Keratinocyte (primary cell): Measurements from ENCODE around the gene NOL7. TPM values are rescaled to one million over a fixed set of nuclear protein-coding genes. Genes with fewer than 3 reads are reported as not detected.

Experiments used
- DNase-seq: peaks from one replicate; pipeline ENCODE4 v3.0.0-alpha.2; 2011; ENCODE audit warnings: low read depth, missing footprints, low spot score
- FAIRE-seq: peaks from 2 replicates; lab custom pipeline; 2011; peaks lifted over from hg19 to GRCh38; lab: Jason Lieb, UNC
- H2AFZ ChIP-seq: 2 replicates; pipeline ENCODE4 v1.6.0; 2012; ENCODE audit warnings: low read length, control low read depth, inconsistent platforms; ENCODE audit not compliant: control insufficient read depth
- H3K27ac ChIP-seq: 2 replicates; pipeline ENCODE4 v1.5.1; 2011; ENCODE audit warnings: low read length; ENCODE audit not compliant: control insufficient read depth, insufficient read depth
- H3K27me3 ChIP-seq: 3 replicates; pipeline ENCODE4 v1.6.0; 2011; ENCODE audit warnings: low read length; ENCODE audit not compliant: control insufficient read depth, insufficient read depth; ENCODE audit errors: extremely low read depth
- H3K36me3 ChIP-seq, 2 experiments: 2 replicates in 1 of 2; 3 replicates in 1 of 2; pipeline ENCODE4 v1.5.1; 2011; ENCODE audit warnings: low read length in 2 of 2, mild to moderate bottlenecking in 1 of 2; ENCODE audit not compliant: control insufficient read depth in 2 of 2, insufficient read depth in 2 of 2; ENCODE audit errors: extremely low read depth in 1 of 2
- H3K4me1 ChIP-seq: 3 replicates; pipeline ENCODE4 v1.5.1; 2011; ENCODE audit warnings: low read length; ENCODE audit not compliant: control insufficient read depth, insufficient read depth; ENCODE audit errors: extremely low read depth
- H3K4me2 ChIP-seq: 3 replicates; pipeline ENCODE4 v1.6.0; 2011; ENCODE audit warnings: low read depth, low read length; ENCODE audit not compliant: control insufficient read depth, insufficient read depth; ENCODE audit errors: extremely low read depth
- H3K4me3 ChIP-seq, 3 experiments: fragments of 200-600 bp in 1 of 3; sonication (generic) in 1 of 3; 2 replicates in 2 of 3; 3 replicates in 1 of 3; pipeline ENCODE4 v1.5.1; 2011 to 2016; ENCODE audit warnings: low read length in 3 of 3, mild to moderate bottlenecking in 3 of 3, control low read depth in 2 of 3, inconsistent platforms in 1 of 3, low read depth in 1 of 3, mixed read lengths in 1 of 3, mixed run types in 1 of 3, moderate library complexity in 1 of 3; ENCODE audit not compliant: control insufficient read depth in 2 of 3, insufficient read depth in 2 of 3; ENCODE audit errors: extremely low read depth in 1 of 3
- H3K79me2 ChIP-seq: 2 replicates; pipeline ENCODE4 v1.6.0; 2012; ENCODE audit warnings: low read length; ENCODE audit not compliant: control insufficient read depth, insufficient read depth
- H3K9ac ChIP-seq: 3 replicates; pipeline ENCODE4 v1.6.0; 2011; ENCODE audit warnings: low read length; ENCODE audit not compliant: control insufficient read depth, insufficient read depth; ENCODE audit errors: extremely low read depth
- H3K9me1 ChIP-seq: 3 replicates; pipeline ENCODE4 v1.6.0; 2011; ENCODE audit warnings: low read length; ENCODE audit not compliant: control insufficient read depth, insufficient read depth; ENCODE audit errors: extremely low read depth
- H3K9me3 ChIP-seq: 2 replicates; pipeline ENCODE4 v1.5.1; 2012; ENCODE audit warnings: low read depth, low read length; ENCODE audit not compliant: control insufficient read depth
- H4K20me1 ChIP-seq: 3 replicates; pipeline ENCODE4 v1.6.0; 2011; ENCODE audit warnings: low read length; ENCODE audit not compliant: control insufficient read depth, insufficient read depth; ENCODE audit errors: extremely low read depth
- EZH2 ChIP-seq: IDR thresholded peaks from one replicate; pipeline ENCODE4 v1.6.1; 2012; ENCODE audit warnings: inconsistent platforms, mild to moderate bottlenecking, low read length, moderate library complexity
- dilution Hi-C: fragments of 300-500 bp; cut with MboI; formaldehyde crosslinking; loops from one replicate; pipeline ENCODE4 v1.7.0; 2020; ENCODE audit warnings: low sequenced_read_pairs; ENCODE audit not compliant: extremely low pct_ligation_motif_present
- polyA plus RNA-seq, 5 experiments: library from polyadenylated mRNA; depleted of rRNA in 3 of 5; stranded (reverse) in 3 of 5; stranded (forward) in 1 of 5; unstranded in 1 of 5; fragments of >200 nt; gene quantifications; 1 replicate in 1 of 5; 2 replicates in 3 of 5; 3 replicates in 1 of 5; pipeline versions ENCODE4 v1.2.1 to v1.2.3, GENCODE V29; 2011 to 2012; ENCODE audit warnings: missing spikeins in 2 of 5, low read depth in 1 of 5, low replicate concordance in 1 of 5
- TF ChIP-seq, protein P1 (sequence below), 3 experiments: IDR thresholded peaks in 1 of 3; conservative IDR thresholded peaks in 1 of 3; optimal IDR thresholded peaks in 1 of 3; 2 replicates in 2 of 3; 3 replicates in 1 of 3; pipeline versions ENCODE3 to v1.5.1; 2011; ENCODE audit warnings: low read length in 3 of 3, mild to moderate bottlenecking in 3 of 3, moderate library complexity in 2 of 3, control low read depth in 1 of 3, inconsistent platforms in 1 of 3; ENCODE audit not compliant: insufficient read depth in 2 of 3; ENCODE audit errors: extremely low read depth in 1 of 3

Gene NOL7
- polyA plus RNA-seq, 1 donor (not counting 4 experiments of a cell fraction or from before 2014, with no cell fraction given), result 45.3 TPM

DNA sequence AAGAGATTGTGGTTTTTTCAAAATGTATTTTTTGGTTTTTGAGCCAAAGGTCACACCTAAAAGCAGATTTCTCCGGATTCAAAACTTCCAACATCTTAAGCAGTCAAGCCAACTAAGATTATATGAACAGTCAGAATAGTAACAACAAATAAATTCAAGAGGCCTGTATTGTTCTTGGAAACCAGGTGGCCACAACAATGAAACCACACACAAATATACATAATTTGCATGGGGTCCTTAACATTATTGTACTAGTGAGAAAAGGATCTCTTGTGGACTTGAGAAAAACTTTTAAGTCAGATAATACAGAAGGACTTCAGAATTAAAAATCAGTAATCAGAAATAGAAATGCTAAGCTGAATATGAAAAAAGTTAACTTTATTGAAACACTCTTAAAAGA, 40.6 kb downstream of the NOL7 start:
- H4K20me1 ChIP-seq, result no peaks in the 10 kb centered on the region
- H3K27ac ChIP-seq, result no peak overlapping the region
- H3K36me3 ChIP-seq, result peaks cover 0 to 2% of the 10 kb centered on the region in 2 experiments
- H2AFZ ChIP-seq, result no peak overlapping the region
- H3K4me3 ChIP-seq, result no peak overlapping the region
- H3K9ac ChIP-seq, result no peak overlapping the region
- FAIRE-seq (no peak), DNase-seq (no peak)
- no peaks in the 10 kb centered on the region for H3K4me1 ChIP-seq
- peaks cover 15% of the 10 kb centered on the region for H3K79me2 ChIP-seq
- TF ChIP-seq, protein P1, sequence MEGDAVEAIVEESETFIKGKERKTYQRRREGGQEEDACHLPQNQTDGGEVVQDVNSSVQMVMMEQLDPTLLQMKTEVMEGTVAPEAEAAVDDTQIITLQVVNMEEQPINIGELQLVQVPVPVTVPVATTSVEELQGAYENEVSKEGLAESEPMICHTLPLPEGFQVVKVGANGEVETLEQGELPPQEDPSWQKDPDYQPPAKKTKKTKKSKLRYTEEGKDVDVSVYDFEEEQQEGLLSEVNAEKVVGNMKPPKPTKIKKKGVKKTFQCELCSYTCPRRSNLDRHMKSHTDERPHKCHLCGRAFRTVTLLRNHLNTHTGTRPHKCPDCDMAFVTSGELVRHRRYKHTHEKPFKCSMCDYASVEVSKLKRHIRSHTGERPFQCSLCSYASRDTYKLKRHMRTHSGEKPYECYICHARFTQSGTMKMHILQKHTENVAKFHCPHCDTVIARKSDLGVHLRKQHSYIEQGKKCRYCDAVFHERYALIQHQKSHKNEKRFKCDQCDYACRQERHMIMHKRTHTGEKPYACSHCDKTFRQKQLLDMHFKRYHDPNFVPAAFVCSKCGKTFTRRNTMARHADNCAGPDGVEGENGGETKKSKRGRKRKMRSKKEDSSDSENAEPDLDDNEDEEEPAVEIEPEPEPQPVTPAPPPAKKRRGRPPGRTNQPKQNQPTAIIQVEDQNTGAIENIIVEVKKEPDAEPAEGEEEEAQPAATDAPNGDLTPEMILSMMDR (optimal IDR thresholded peaks at IDR 0.05 in 1 of 3, IDR thresholded peaks at IDR 0.05 in 1 of 3, conservative IDR thresholded peaks at IDR 0.05 in 1 of 3; ENCODE audit: extremely low read depth in 1 of 3, insufficient read depth in 2 of 3, low read length in 3 of 3), result no peak
- TF ChIP-seq EZH2, result no peak
- H3K9me1 ChIP-seq, result no peaks in the 10 kb centered on the region
- no peak overlapping the region for H3K4me2 ChIP-seq
- dilution Hi-C loops, result no loop called here
- no peaks in the 10 kb centered on the region for H3K27me3 ChIP-seq
- H3K9me3 ChIP-seq, result no peaks in the 10 kb centered on the region

DNA sequence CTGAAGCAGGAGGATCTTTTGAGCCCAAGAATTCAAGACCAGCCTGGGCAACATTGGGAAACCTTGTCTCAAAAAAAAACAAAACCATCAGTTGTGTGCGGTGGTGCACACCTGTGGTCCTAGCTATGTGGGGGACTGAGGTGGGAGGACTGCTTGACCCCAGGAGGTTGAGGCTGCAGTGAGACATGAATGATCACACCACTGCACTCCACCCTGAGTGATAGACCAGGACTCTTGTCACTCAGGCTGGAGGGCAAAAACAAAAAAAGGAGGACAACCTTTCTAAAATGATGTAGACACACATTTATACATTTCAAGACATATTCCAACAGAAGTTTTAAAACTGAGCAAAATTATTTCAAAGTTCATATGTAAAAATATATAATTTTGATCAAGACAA, 45.1 kb downstream of the NOL7 start:
- Histone ChIP-seq H3K9me1 (no peaks in the 10 kb centered on the region), H2AFZ (no peak overlapping the region), H3K4me3 (no peak overlapping the region), H3K27ac (no peak overlapping the region), H3K4me2 (no peak overlapping the region), H3K4me1 (no peaks in the 10 kb centered on the region), H3K9me3 (no peaks in the 10 kb centered on the region), H4K20me1 (no peaks in the 10 kb centered on the region), H3K27me3 (no peaks in the 10 kb centered on the region), H3K79me2 (peaks cover 56% of the 10 kb centered on the region), H3K36me3 (peaks cover 0 to 2% of the 10 kb centered on the region in 2 experiments), H3K9ac (no peak overlapping the region)
- dilution Hi-C loops, result no loop called here
- TF ChIP-seq, protein P1 (optimal IDR thresholded peaks at IDR 0.05 in 1 of 3, IDR thresholded peaks at IDR 0.05 in 1 of 3, conservative IDR thresholded peaks at IDR 0.05 in 1 of 3; ENCODE audit: extremely low read depth in 1 of 3, insufficient read depth in 2 of 3, low read length in 3 of 3), result no peak
- no peak for TF ChIP-seq EZH2
- FAIRE-seq (no peak), DNase-seq (no peak)
